ENCODE data around the gene PGF. TPM values are rescaled to one million over a fixed set of nuclear protein-coding genes. Genes with fewer than 3 reads are reported as not detected.

Gene PGF
- total RNA-seq, 1 experiment from 2014 or later, result 9.1 TPM

DNA sequence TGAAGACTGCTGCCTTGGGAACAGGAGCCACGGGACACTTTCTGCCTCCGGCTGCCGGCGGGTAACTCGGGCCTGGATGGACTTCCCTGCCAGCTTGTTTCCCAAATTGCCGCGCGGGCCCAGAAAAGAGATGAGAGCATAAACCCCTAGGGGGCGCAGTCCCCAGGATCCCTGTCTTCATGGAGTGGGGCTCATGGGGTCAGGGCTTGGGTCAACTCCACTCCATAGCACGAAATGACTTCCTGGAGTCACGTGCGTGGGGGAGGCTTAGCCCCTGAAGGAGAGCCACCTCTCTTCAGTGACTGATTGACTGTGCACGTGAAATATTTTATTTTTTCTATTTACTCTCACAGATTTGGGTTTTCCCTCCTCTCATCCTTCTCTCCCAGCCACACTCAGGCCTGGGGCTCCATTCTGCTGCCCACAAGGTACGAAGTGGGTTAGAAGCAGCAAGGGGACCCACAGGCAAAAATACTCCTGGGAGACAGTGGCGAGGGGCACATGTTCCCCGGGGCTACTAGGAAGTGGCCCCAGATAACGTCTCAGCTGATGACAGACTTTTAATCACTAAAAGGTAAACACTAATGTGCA is 10.0 kb downstream of the PGF start:
- Mint-ChIP-seq H3K27me3 (ENCODE audit: insufficient read depth, unreplicated experiment) (no peaks in the 10 kb centered on the region), H3K4me3 (ENCODE audit: unreplicated experiment) (no peak overlapping the region), H3K36me3 (ENCODE audit: insufficient read depth, unreplicated experiment) (peaks cover 19% of the 10 kb centered on the region), H3K27ac (ENCODE audit: unreplicated experiment) (no peak overlapping the region), H3K9me3 (ENCODE audit: unreplicated experiment) (no peaks in the 10 kb centered on the region), H3K4me1 (ENCODE audit: low read depth, unreplicated experiment) (peaks cover 9% of the 10 kb centered on the region)
- BruUV-seq (replicated peaks), result no TSS peak
- no peaks in the 10 kb centered on the region for H3K36me3 ChIP-seq (ENCODE audit: control insufficient read depth, insufficient read depth, low read length)
- H3K4me3 ChIP-seq (ENCODE audit: low read depth, low read length), result no peak overlapping the region
- H3K9me3 ChIP-seq, result no peaks in the 10 kb centered on the region
- H3K4me1 ChIP-seq, result peaks cover 22% of the 10 kb centered on the region
- ChIA-PET POLR2A (no interaction called here), CTCF (interaction anchor here (0.6 to 2.0 kb wide), 13 partner anchors 10 to 124 kb away, joined by 3 to 16 read pairs (median 4); partner anchors contain the start of genes ACYP1, EIF2B2, PGF and RPS6KL1)
- TF ChIP-seq, protein P1, sequence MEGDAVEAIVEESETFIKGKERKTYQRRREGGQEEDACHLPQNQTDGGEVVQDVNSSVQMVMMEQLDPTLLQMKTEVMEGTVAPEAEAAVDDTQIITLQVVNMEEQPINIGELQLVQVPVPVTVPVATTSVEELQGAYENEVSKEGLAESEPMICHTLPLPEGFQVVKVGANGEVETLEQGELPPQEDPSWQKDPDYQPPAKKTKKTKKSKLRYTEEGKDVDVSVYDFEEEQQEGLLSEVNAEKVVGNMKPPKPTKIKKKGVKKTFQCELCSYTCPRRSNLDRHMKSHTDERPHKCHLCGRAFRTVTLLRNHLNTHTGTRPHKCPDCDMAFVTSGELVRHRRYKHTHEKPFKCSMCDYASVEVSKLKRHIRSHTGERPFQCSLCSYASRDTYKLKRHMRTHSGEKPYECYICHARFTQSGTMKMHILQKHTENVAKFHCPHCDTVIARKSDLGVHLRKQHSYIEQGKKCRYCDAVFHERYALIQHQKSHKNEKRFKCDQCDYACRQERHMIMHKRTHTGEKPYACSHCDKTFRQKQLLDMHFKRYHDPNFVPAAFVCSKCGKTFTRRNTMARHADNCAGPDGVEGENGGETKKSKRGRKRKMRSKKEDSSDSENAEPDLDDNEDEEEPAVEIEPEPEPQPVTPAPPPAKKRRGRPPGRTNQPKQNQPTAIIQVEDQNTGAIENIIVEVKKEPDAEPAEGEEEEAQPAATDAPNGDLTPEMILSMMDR (IDR thresholded peaks at IDR 0.05; ENCODE audit: insufficient read depth in 1 of 2, low read depth in 1 of 2, low read length in 1 of 2, severe bottlenecking in 1 of 2, unreplicated experiment in 1 of 2), result peak; percentile 39 to 51
- intact Hi-C loops (cut with micrococcal nuclease; ENCODE audit: unreplicated experiment), result loop anchor here (1.0 kb wide), 1 partner anchor 143 kb away; no protein-coding TSS in a partner anchor
- peak in 1 of 2 experiments; percentile 65 for DNase-seq
- H3K27me3 ChIP-seq (replicated peaks; ENCODE audit: control insufficient read depth, insufficient read depth, low read length), result no peaks in the 10 kb centered on the region

DNA sequence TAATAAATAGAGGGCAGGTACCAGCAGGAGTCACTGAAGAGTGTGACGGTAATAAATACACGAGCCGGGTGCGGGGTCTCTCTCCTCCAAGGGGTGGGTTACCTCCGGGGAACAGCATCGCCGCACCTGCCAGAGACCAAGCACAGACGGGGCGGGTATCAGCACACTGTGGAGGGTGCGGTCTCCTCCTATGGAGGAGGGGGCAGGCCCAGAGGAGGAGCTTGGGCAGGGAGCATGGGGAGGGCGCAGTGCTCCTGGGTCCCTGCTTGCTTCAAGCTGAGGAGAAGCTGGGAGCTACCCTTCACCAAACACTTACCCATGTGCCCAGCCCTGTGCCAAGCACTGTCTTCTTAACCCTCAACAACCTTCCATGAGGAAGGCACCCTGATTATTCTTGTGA is 12.8 kb downstream of the PGF start:
- BruUV-seq (replicated peaks), result no TSS peak
- CTCF ChIA-PET, result interaction anchor here (0.6 kb wide), 1 partner anchor 68 kb away, joined by 4 read pairs; no protein-coding TSS in a partner anchor

DNA sequence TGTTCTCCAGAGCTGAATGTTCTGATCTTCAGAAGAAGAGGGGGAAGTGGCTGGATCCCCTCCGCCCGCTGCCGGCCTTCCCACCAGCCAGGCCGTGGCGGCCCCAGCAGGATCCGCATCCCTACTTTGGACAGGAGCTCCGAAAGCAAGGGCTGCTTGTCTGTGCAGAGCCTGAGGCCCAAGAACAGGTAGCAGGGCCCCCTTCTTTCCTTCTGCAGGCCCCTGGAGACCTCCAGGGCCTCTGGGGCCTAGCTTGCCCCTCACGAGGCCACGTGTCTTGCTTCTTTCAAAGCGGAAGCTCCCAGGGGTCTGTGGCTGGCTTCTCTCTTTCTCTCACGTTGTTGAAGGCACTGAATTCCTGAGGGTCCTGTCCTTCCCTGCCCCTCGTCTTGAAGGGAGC is 13.2 kb downstream of the PGF start:
- Histone ChIP-seq H3K4me1 (peaks cover 12% of the 10 kb centered on the region), H3K27me3 (replicated peaks; ENCODE audit: control insufficient read depth, insufficient read depth, low read length) (no peaks in the 10 kb centered on the region), H3K9me3 (no peaks in the 10 kb centered on the region), H3K4me3 (ENCODE audit: low read depth, low read length) (no peak overlapping the region), H3K36me3 (ENCODE audit: control insufficient read depth, insufficient read depth, low read length) (no peaks in the 10 kb centered on the region)
- Mint-ChIP-seq H3K36me3 (ENCODE audit: insufficient read depth, unreplicated experiment) (peaks cover 17% of the 10 kb centered on the region), H3K27me3 (ENCODE audit: insufficient read depth, unreplicated experiment) (peaks cover 6% of the 10 kb centered on the region), H3K4me3 (ENCODE audit: unreplicated experiment) (no peak overlapping the region), H3K9me3 (ENCODE audit: unreplicated experiment) (peaks cover 10% of the 10 kb centered on the region), H3K27ac (ENCODE audit: unreplicated experiment) (no peak overlapping the region), H3K4me1 (ENCODE audit: low read depth, unreplicated experiment) (no peaks in the 10 kb centered on the region)
- ChIA-PET POLR2A (no interaction called here), CTCF (interaction anchor here (1.0 to 1.1 kb wide), 2 partner anchors 9 to 81 kb away, joined by 3 to 4 read pairs; no protein-coding TSS in a partner anchor)
- no peak for DNase-seq
- TF ChIP-seq, protein P1 (IDR thresholded peaks at IDR 0.05; ENCODE audit: insufficient read depth in 1 of 2, low read depth in 1 of 2, low read length in 1 of 2, severe bottlenecking in 1 of 2, unreplicated experiment in 1 of 2), result no peak
- no TSS peak for BruUV-seq (replicated peaks)
- intact Hi-C loops (cut with micrococcal nuclease; ENCODE audit: unreplicated experiment), result no loop called here

More for the DNA sequence above, 12.8 kb downstream of the PGF start:
- Mint-ChIP-seq H3K27me3 (ENCODE audit: insufficient read depth, unreplicated experiment) (peaks cover 6% of the 10 kb centered on the region), H3K36me3 (ENCODE audit: insufficient read depth, unreplicated experiment) (peaks cover 17% of the 10 kb centered on the region), H3K9me3 (ENCODE audit: unreplicated experiment) (peaks cover 10% of the 10 kb centered on the region), H3K4me3 (ENCODE audit: unreplicated experiment) (no peak overlapping the region), H3K27ac (ENCODE audit: unreplicated experiment) (no peak overlapping the region), H3K4me1 (ENCODE audit: low read depth, unreplicated experiment) (no peaks in the 10 kb centered on the region)
- TF ChIP-seq, protein P1 (IDR thresholded peaks at IDR 0.05; ENCODE audit: insufficient read depth in 1 of 2, low read depth in 1 of 2, low read length in 1 of 2, severe bottlenecking in 1 of 2, unreplicated experiment in 1 of 2), result no peak
- POLR2A ChIA-PET, result no interaction called here
- intact Hi-C loops (cut with micrococcal nuclease; ENCODE audit: unreplicated experiment), result no loop called here
- Histone ChIP-seq H3K27me3 (replicated peaks; ENCODE audit: control insufficient read depth, insufficient read depth, low read length) (no peaks in the 10 kb centered on the region), H3K4me1 (peaks cover 12% of the 10 kb centered on the region), H3K4me3 (ENCODE audit: low read depth, low read length) (no peak overlapping the region), H3K9me3 (no peaks in the 10 kb centered on the region), H3K36me3 (ENCODE audit: control insufficient read depth, insufficient read depth, low read length) (no peaks in the 10 kb centered on the region)
- no peak for DNase-seq
